Stimulated activated CD4-positive, alpha-beta T cell treated with anti-CD3 and anti-CD28 coated beads, TNF-alpha, amount 100 ng/mL, for 24 hours (primary cell): ENCODE measurements around the gene PACC1.

ENCODE experiments used
- DNase-seq, 3 experiments: peaks; one replicate each; pipeline ENCODE4 v3.0.0-alpha.2; 2020; ENCODE audit warnings: low read depth in 3 of 3

The PACC1 gene

GRCh38 chr1:212414328-212415106, at the start of gene PACC1:
Gene PACC1 (minus strand): TSS chr1:212414886. CDS start chr1:212414757, 129 bp downstream.
- DNase-seq = peak; percentile 75 to 87 (median 77)

DNA sequence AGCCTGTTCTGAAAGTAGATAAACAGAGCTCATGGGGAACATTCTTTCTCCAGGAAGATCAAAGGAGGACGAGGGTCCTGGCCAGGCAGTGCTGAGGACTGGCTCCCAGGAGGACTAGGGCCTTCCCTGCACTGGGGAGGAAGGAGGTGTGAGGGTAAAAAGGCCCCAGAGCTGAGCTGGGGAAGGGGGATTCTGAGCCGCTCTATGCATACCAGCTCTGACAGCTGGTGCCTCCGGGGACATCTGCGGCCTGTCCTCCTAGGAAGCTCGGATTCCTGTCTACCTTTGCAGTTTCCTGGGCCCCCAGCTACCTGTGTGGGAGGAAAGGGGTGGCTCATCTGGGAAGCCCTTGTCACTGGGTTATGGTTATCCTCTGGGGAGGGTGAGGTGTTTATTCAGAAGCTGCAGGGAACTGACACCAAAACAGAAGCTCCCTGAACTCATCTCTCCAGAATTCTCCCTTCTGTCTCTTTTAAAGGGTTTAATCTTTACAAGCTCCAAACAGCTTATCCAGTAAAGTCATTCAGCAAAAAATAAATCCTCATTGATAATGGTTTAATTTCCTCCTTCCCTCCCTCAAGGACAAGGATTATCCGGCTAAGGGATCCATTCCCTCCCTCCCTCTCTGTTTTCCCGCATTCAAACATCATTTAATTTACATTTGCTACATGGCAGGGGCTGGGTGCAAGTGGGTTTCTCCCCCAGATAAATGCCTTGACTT, 49.0 kb upstream of the PACC1 start:
- DNase-seq = no peak

DNA sequence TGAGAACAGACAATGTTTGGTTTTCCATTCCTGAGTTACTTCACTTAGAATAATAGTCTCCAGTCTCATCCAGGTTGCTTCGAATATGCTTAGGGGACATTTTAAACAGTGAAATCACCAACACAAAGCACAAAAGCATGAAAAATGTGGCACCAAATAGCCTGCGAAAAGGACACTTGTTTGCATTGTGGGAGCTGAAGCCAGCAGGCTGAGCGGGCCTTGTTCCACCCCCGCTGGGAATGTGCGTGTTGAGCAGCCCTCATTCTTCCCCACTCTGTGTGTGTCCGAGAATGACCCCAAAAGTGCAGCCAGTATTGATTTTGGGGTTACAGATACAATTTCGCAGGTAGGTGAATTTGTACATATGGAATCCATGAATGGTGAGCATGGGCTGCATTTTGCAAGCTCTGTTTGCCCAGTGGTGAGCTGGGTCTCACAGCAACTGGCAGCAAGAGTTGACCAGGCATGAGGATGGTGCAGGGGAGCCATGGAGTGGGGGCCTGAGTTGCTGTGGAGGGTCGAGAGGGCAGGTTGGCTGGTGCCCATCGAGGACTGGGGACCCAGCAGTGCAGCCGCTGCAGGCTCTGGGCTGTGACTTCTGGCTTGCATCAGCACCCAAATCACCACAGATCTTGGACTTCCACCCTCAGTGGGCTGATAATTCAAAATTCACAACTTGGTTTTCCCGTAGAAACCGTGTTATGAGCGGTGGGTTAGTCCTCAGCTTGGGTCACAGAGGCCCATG, 47.4 kb upstream of the PACC1 start:
- no peak for DNase-seq

DNA sequence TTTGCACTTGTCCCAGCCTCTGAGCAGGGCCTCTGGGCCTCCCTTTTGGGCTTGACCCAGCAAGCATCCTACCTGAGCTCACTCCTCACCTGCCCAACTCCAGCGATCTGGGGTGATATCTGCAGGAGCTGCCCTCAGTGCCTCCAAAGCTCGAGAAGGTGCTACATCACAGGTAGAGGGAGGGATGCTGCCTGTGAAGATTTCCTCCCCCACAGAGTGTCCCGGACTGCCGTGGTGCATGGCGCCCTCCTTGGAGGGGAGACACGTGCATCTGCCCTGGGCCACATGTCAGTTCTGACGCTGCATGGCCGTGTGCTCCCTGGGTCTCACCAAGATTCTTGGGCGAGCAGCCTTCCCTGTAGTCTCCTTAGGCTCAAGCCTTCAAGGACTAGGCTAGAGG, 45.7 kb upstream of the PACC1 start:
- no peak for DNase-seq

DNA sequence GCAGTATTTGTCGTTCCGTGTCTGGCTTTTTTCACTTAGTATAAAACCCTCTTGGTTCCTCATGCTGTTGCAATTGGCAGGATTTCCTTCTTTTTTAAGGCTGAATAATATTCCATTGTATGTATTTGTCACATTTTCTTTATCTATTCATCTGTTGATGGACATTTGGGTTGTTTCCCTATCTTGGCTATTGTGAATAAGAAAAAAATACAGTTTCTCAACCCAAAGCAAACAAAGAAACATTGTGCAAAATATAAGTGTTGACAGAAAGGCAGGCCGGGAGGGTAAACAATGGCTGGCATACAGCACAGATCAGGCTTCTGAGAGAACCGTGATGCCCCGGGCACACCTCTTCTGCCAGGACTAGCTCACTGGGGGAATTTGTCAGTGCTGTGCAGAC, 45.0 kb upstream of the PACC1 start:
- DNase-seq = no peak

DNA sequence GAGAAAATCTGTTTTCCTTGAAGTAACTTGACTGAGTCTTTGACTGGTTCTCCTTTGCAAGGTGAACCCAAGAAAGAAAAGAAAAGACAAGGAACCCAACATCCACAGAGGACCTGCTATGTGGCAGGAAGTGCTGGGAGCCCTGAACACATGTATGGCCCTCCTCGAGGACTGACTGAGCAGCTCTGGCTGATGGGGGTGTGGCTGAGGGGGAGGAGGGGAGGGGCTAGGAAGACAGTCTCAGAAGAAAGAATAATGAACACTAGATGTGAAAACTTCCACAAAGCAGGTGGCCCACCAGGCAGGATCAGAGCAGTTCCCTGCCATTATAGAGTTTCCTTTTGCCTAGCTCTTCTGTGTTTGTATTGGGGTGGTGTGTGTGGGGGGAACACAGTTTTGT, 44.1 kb upstream of the PACC1 start:
- no peak for DNase-seq

DNA sequence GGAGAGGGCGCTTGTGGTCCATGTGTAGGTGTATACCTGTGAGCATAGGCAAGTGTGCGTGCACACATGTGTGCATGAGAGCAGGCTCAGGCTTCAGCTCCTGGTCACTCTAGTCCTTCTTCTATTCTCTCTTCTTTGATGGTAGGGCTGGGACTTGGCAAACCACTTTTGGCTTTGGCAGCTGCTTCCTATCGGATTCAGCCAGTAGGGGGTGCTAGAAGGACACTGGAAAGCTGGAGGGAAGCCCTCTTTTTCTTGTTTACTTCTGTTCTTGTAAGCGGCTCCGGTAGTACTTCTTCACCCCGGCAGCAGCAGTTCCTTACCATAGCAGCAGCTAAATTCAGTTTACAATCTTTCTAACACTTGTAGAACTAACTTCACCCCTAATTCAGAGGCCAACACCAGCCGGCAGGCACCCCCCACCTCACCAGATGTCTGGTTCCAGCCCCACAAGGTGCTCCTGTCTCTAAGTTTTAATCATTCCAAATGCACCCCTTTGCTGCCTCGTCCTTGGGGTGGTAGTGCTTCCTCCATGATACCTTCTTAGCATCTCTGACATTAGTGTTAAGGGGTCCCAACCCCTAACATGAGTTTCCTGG, 43.2 kb upstream of the PACC1 start:
- peak; percentile 28 to 61 (median 49) for DNase-seq

- peak; percentile 72 to 82 (median 77) for DNase-seq
These were observed 41.3 kb upstream of the PACC1 start for GRCh38 chr1:212455803-212456528.

GRCh38 chr1:212455401-212455800, 40.7 kb upstream of the PACC1 start:
- DNase-seq = no peak

DNA sequence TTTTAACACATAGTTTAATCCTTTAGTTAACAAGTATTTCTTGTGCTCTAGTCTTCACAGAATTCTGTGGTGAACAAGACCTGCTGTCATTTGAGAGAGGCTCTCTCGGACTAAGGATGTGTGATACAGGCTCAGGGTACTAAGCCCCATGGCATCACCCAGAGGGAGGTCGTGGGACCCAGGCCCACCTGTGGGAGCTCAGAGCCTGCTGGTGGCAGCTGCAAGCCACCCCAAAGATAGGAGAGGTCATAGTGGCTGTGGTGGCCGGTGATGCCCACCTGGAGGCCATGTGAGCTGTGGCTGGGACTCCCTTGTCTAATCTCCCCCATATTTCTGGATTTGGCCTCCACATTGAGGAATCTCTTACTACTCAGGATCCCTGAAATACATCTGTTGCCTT, 40.1 kb upstream of the PACC1 start:
- DNase-seq = no peak

DNA sequence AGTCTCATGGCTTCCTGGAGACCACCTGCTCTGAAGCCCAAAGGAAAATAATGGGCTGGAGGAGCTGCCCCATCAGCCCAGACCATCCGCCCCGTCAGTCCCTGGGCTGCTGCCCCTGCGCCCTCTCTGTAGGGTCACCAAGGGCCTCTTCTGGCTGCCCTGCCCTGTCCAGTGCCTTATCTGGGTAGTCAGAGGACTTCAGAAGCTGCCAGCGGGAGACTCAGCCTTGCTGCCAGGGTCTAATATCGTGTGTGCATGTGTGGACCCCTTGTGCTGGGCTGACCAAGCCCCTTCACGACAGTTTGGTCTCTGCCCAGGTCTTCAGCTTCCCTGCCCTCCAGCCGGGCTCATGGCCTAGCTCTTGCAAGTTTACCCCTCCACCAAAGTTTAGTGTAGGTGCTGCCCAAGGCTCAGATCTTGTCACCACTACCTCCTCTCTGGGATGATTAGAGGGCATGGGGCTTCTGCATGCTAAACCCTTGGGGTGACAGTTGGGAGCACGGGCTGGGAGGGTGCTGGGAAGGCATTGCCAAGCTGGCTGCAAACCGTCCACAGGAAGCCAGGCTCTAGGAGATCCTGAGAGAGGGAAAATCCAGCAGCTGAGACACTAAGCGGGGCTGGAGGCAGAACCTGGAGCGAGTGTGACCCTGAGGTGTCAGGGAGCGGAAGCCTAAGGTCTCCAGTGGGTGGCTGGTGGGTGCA, 38.6 kb upstream of the PACC1 start:
- DNase-seq = no peak

GRCh38 chr1:212452323-212453155, 37.9 kb upstream of the PACC1 start:
- DNase-seq = no peak

DNA sequence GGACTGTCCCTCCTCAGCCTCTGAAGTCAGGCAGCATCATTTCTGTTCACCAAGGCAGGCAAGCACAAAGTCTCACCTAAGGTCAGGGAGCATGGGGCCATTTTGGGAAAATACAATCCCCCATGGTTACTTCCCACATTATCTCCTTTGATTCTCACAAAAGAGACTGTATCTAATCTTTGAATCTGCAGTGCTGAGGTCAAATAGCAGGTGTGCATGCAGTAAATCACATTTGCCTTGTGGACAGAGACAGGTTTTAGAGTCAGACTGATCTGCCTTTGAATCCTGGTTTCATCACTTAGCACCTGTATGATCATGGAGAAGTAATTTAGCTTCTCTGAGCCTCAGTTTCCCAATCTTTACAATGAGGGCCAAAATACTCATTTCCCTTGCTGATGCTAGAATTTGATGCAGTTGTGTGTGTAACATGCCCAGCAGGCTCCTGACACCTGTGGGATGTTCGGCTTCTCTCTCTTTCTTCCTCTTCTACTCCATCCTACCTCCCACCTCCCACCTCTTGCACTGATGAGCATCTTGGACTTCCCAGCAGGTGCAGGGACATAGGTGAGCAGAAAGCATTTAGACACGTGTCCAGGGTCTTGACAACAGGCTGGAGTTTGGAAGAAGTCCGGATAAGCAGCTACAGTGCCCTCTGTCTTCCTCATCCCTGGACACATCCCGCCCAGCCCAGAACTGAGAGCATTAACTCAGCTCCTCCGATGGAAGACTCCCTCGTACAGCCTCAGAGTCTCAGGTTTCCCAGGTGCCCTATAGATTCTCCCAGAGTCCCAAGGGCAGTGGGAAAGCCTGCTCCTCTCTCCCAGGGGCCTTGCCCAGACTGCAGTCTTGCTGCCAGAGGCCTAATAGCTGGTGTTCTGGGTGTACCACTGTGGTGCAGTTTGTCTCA, 37.0 kb upstream of the PACC1 start:
- no peak for DNase-seq

DNA sequence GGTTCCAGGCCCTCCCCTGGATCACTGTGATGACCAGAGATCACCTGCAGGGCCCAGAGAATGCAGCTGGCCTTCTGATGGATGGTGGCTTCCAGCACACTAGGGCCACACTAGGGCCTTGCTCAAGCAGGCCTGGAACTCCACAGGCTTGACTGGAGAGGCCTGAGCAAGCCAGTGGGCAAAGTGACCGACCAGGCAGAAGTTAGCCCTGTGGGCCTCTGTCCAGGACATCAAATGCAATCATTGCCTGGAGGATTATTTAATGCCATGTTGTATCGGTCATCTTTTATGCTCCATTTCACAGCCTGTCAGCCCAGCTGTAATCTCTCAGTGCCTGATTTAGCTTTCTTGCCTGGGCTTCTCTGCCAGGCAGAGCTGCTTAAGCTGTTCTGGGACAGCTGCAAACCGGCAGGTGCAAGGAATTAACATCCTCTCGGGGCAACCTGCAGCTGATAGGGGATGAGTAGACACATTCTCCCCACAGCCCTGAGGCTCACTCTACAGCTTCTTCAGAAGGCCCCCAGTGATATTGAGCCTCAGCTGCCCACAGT, 35.7 kb upstream of the PACC1 start:
- DNase-seq = no peak

DNA sequence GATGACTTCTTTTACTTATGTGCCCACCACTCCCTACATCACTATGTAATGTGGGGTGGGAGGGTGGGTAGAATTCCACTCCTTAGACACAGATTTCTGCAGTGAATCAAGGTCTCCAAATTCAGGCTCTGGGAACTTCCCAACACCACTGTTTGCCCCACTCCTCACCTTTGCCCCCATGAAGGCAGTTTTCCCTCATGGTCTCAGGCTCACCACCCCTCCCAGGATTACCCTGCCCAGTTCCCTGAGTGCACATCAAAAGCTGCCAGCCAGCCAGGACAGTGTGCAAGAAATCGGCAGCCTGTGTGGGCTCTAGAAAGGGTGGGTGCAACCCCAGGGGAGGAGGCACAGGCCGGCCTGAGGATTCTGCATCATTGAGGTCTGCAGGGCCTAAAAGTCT, 32.8 kb upstream of the PACC1 start:
- DNase-seq = no peak

- no peak for DNase-seq
These were observed 31.6 kb upstream of the PACC1 start for GRCh38 chr1:212446333-212446732.

- no peak for DNase-seq
These were observed 27.7 kb upstream of the PACC1 start for GRCh38 chr1:212442408-212442807.

DNA sequence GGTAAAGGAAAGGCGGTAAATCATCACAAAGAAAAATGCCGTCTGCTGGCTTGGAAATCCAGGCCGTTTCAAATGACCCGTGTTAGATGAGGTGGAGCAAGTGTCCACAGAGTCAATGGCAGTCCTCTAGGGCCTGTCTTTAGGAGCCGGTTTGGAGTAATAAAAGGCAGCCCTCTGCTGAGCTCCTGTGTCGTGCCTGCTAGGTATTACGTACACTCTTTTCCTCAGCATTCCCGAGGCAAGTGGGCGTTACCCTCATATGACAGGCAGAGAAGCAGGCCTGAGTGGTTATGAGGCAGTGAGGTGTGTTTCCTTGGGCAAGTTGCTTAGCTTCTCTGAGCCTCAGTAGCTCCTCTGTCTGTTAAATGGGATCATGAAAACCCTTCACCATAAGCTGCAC, 25.7 kb upstream of the PACC1 start:
- DNase-seq = no peak

DNA sequence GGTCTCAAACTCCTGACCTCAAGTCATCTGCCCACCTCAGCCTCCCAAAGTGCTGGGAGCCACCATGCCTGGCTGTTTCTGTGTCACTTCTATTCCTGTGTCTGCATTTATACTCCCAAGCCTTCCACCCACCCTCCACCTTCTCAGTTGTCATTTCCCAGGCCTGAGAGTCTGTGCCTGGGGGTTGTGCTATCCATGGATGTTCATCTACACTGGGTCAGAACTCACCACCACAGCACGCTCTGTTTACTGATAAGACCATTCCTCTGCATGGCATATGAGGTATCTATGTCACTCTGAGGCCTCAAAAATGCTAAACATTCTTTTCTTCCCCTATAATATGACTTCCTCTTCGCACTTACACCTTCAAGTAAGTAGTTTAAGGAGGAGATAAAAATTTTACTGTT, 24.1 kb upstream of the PACC1 start:
- no peak for DNase-seq
